Activated T-cell treated with anti-CD3 and anti-CD28 coated beads for 48 hours (primary cell): ENCODE data around the gene NR2F6.

Experiments used
- DNase-seq: peaks from one replicate; pipeline ENCODE4 v3.0.0-alpha.2; 2020; ENCODE audit warnings: low read depth

Gene NR2F6

DNA sequence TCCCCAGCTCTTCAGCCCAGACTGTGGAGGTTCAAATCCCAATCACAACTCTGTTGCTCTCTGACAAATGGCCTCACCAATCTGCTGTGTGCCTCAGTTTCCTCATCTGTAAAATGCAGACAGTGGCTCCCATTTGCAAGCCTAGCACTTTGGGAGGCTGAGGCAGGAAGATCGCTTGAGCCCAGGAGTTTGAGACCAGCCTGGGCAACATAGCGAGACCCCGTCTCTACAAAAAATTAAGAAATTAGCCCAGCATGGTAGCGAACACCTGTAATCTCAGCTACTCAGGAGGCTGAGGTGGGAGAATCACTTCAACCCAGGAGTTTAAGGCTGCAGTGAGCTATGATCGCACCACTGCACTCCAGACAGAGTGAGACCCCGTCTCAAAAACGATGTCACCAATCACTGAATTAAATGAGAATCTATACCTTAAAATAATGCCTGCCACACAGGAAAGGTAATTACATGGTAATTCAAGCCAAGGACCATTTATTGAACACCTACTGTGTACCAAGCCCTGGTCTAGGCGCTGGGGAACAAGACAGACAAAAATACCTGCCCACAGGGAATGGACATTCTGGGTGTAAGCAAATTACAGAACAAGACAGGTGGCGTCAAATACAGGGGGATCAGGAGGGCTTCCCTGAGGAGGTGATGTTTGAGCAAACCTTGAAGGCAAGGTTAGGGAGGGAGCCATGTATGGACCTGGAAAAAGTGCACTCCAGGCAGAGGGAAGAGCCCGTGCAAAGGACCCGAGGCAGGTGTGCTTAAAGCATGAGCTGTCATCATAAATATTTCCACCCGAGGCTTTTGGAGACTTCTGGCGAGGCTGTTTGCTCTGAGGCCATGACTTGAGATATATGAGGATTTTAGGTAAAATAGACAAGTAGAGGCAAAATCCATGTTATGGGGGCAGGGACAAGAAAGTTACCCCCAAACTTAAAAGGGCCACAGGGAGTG, 7.7 kb downstream of the NR2F6 start:
- DNase-seq = no peak

DNA sequence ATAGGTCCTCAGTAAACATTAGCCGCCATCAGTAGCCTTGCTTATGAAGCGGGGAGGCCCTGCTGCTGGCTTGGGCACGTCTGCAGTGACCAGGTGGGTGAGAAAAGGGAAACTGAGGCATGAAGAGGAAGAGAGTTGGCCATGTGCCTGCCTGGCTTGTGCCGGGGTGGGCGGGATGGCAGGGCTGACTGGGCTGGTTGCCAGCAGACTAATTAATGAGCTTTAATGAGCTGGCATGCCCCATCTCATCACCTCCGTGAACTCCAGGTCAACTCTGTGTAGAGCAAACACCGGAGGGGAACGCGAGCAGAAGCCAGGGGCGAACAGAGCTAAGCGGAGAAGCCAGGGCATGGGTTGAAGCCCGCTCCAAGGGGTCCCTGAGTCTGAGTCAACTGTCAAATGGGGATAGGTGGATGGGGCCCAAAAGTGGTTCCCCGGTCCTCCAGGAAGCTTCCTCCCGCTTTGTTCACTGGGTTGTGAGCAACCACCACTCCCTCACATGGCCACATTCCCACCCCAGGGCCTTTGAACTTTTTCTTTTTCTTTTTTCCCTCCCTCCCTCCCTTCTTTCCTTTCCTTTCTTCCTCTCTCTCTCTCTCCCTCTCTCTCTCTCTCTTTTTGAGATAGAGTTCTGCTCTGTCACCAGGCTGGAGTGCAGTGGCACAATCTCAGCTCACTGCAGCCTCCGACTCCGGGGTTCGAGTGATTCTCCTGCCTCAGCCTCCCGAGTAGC, 8.7 kb downstream of the NR2F6 start:
- DNase-seq = no peak

DNA sequence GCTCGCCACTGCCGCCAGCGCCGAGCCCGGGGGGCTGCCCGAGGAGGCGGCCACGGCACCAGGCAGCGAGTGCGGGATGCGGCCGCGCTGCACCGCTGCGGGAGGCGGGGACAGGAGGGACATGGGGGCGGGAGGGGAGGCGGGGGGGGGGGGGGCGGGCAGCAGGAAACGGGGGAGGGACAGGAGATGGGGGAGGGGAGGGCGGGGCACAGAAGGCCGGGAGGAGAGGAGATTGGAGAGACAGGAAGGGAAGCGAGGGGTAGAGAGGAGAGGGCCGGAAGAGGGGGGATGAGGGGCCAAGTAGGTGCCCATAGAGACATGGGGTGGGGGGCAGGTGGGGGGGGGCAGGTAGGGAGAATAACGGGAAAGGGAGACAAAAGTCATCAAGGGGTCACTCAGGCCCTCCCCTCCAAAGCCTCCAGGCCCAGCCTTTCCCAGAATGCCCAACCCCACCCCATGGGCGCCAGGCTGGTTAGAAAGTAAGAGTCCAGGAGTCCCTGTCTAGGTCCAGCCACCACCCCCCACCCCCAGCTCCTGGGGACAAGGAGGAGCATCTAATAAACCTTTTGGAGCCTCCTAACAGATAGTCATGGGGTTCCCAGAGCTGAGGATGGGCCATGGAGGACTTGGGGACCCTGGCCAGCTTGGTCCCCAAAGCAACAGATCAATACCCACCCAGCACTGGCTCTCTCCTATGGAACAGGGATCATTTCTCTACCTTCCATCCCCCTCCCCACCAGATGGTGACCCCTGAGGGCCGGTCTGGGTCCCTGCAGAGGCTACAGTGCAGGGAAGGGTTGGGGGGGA, 9.5 kb downstream of the NR2F6 start:
- DNase-seq = no peak

DNA sequence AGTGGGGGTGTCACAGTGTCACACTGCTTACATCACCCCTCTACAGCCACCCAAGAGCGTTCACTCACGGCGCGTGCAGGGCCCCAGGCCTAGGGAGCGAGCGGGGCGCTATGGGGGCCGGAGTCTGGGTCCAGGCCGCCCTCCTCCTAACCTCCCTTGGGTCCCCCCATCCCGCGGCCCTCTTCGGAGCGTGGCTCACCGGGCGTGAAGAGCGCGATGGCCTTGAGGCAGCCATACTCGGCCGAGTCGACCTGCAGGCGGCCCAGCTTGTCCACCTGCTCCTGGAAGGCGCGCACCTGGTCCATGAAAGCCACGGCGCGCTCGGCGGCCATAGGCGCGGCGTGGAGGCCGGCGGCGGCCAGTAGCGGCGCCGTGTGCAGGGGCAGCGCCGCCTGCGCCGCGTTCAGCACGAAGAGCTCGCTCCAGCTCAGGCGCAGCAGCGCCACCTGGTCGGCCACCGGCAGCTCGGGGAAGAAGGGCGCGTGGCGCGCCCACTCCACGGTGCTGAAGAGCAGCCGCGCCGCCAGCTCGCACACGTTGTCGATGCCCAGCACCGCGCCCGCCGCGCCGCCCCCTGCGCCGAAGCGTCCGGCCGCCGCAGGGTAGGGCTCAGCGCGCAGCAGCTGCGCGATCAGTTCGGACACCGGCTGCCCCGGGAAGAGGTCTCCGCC, 10.3 kb downstream of the NR2F6 start:
- DNase-seq = peak; percentile 69

DNA sequence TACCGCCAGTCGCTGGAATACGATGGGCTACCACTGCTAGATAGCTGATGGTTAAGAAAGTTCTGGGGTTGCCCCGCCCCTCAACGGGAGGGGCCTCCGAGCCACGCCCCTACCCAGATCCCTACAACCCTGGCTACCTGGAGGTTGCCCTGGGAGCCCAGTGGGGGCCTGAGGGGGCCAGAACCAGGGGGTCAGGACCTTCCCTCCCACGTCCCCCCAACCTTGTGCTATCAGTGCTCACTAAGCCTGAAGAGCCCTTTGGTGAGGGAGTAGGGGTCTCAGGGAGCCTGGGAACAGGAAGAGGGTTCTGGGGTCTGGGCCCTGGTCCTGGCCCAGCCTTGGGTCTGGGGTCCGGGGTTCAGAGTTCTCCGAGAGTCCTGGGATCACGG, 10.8 kb downstream of the NR2F6 start:
- DNase-seq = peak; percentile 64

DNA sequence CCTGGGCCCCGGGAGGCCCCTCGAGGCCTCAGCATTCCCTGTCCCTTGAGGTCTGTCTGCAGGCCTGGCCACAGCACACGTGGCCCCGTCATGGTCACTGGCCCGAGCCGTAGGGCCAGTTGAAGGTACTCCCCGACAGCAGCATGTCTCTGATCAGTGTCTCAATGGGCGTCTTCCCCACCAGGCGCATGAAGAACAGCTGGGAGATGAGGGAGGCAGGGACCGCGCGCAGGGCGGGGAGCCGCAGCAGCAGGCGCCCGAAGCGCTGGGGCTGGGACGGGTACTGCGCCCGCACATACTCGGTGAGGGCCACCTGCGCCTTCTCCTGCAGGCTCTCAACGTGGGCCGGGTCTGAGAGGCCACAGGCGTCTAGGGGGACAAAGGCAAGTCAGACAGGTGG, 13.5 kb downstream of the NR2F6 start:
- DNase-seq = no peak

DNA sequence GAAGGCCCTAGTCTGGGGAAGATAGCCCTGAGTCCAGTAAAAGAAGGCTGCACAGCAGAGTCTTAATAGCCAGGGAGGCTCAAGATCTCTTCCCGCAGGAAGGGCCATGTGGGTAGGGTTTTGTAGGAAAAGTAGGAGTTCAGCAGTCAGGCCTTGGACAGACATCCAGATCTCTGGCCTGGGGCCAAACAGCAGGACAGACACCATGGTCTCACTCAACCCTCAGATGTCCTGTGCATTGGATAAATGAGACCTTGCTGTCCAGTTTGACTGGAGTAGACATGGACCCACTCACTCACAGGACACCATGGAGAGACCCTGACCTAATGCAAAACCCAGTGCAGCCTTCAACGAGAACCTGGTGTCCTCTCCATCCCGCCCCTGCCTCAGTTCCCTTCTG, 15.8 kb downstream of the NR2F6 start:
- no peak for DNase-seq

DNA sequence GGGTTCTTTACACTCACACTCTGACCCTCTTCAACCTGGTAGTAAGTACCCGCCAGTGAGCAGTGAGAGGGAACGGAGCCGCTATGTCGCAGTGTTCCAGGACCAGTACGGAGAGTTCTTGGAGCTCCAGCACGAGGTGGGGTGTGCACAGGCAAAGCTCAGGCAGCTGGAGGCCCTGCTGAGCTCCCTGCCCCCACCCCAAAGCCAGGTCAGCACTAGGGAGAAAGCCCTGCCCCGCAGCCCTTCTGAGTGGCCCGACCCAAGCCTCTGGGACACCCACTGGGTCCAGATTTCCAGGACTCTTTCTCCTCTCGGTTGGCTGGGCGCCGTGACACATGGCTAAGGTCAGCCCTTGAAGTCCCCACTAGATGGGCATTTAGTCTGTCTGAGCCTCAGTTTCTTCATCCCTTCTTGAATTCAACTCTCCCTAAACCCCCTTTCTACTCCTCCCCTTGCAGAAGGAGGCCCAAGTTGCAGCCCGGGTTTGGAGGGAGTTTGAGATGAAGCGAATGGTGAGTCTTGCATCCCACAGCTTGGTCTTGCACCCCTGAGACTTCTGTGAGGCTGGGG, 17.8 kb downstream of the NR2F6 start:
- DNase-seq = no peak

DNA sequence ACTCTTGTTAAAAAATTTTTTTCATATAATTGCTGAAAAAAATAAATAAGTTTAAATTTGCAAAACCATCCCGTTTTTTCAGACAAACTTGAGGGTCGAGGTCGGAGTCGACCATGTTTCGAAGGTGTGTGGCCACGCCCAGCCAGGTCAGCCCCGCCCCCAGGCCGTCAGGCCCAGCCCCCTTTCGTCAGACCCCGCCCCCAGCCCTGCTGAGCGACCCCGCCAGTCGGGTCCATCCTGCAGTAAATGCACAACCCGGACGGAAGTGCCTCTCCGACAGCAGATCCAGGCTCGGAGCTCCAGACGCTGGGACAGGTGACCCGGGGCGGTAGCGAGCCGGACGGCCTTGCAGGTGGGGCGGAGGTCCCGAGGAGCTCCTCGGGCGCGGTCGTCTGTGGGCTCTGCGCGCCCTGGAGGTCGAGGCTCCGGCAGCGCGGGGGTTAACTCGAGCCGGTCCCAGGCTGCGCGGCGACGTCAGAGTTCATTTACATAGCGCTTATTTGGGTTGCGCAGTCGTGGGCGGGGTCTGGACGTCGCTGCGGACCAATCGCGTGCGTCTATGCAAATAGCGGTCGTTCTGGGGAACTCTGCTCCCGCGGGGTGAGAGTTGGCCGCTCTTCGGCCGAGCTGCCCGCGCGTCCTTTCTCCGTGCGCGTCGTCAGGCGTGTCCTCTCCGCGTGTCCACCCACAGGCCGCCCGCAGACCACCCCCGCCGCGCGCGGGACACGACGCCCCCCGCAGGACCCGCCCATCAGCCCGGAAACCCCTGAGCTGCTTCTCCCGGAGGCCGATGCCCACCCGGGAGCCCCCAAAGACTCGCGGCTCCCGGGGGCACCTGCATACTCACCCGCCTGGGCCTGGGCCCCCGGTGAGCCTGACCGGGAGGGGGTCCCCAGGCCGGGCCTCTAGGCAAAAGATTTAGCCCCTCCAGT, 19.5 kb downstream of the NR2F6 start, which contains the start of gene OCEL1:
Gene OCEL1 (plus strand): TSS at position 225 of the 932 bp plus-strand sequence. CDS start 22 bp downstream, at position 247.
- peak; percentile 94 for DNase-seq

DNA sequence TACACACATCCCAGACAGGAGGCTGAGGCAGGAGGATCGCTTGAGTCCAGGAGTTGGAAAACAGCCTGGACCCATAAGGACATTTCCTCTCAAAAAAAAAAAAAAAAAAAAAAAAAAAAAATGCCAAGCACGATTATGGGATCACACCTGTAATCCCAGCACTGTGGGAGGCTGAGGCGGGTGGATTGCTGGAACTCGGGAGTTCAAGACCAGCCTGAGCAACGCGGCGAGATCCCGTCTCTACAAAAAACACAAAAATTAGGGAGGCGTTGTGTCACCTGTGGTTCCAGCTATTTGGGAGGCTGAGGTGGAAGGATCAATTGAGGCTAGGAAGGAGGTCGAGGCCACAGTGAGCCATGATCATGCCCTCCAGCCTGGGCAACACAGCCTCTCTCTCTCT, 20.7 kb downstream of the NR2F6 start:
- DNase-seq = no peak

DNA sequence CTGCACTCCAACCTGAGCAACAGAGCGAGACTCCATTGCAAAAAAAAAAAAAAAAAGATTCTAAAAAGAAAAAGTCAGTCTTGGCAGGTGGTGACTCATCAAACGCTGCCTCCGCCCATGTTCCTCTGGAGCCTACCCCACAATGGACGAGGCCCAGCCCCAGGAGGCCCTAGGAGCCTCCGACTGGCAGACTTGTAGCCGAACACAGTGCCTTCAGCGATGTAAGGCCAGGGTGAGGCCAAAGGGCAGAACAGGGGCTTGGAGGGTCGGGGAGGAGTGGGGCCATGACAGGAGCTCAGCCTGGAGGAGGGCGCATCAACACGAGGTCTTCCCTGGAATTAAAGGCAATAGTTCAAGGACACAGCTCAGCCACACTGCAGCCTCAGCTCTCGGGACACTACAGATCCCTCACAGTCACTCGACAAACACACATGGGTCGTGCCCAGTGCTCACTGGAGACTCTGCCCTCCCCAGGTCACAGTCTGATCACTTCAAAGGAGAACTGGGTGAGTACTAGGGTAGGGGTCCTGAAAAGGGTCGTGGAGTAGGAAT, 25.4 kb downstream of the NR2F6 start:
- DNase-seq = no peak

DNA sequence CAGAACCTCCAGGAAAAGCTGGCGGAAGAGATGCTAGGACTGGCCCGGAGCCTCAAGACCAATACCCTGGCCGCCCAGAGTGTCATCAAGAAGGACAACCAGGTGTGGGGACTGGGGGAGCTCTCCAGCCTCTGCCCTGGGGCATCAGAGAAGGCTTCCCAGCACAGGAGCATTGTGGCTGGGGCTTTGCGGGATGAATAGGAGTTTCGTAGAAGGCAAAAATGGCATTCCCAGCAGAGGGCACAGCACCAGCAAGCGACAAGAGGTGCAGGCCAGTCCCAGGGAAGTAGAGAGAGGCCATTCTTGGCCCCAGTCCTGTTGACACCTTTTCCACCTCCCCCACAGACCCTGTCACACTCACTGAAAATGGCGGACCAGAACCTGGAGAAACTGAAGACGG, 26.4 kb downstream of the NR2F6 start:
- no peak for DNase-seq

DNA sequence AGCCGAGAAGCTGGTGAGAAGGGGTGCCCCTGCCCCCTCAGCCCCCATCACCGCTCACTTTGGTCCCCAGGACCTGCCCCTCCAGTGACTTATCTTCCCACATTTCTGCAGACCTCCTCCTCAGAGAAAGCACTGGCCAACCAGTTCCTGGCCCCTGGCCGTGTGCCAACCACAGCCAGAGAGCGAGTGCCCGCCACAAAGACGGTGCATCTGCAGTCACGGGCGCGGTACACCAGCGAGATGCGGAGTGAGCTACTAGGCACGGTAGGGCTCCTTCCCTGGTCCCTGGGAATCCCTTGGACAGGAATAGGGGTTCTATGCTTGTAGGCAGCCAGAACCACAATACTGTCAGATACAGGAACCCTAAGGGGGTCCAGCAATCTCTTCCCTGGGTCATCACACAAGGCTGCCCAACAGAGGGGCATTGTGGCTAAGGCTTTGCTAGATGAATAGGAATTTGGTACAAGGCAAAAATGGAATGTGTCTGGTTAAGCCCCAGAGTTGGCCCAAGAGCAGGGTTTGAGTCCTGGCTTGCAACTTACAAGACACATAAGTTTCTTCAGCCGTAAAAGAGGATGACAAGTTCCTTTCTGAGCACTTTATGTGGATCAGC, 29.6 kb downstream of the NR2F6 start:
- no peak for DNase-seq

DNA sequence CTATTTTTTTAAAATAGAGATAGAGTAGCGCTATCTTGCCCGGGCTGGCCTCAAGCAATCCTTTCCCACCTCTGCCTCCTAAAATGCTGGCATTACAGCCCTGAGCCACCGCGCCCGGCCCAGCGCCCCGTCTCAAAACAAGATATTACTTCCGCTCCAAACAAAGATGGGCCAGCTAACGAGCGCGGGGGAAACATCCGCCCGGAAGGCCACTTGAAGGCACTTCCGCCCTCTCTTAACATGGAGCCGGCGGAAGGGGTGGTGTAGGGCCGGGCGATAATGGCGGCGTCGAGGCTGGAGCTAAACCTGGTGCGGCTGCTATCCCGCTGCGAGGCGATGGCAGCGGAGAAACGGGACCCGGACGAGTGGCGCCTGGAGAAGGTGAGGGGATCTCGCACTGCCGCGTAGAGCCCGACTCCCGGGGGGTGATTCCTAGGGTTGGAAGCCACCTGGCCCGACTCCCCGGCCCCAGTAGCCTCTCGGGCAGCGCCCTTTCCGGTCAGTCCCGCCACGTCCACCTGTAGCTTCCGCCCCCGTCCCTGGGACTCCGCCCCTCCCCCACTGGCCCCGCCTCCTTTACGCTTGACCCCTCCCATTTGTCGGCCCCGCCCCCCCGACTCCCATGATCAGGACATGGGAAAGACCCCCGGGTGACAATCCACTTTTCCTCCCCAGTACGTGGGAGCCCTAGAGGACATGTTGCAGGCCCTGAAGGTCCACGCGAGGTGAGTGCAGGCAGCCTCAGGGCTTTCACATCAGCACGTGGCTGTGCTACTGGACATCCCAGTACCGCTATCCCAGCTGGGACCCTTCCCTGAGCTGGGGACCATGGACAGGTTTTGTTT, 30.4 kb downstream of the NR2F6 start, which contains the start of gene USE1:
Gene USE1 (plus strand): TSS at position 231 of the 845 bp plus-strand sequence. CDS start 49 bp downstream, at position 280.
- peak; percentile 79 for DNase-seq

DNA sequence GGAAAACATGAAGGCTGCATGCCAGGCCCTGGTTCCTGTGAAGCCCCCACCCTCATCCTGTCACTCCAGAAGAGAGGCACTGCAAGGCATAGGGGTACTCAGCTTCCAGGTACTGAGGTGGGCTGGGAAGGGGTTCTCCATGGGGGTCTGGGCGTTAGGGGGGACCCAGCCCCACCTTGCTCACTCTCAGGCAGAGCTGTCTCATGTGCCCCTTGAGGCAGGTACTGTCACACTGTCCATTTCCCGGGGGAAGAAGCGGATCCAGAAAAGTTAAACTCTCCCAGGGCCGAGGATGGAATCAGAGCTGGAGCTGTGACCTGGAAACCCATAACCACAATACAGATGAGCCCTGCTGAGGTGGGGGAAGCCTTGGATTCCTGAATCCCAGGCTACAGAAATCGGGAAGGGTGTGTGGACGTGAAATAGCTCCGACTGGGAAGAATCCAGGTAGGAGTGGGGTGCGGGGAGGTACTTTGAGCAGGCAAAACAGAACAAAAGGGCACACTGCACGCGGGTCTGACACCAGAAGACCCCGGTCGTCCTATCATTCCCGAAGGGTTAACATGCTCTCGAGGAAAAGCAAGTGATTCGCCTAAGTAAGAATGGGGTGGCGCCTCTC, 31.1 kb downstream of the NR2F6 start:
- no peak for DNase-seq

DNA sequence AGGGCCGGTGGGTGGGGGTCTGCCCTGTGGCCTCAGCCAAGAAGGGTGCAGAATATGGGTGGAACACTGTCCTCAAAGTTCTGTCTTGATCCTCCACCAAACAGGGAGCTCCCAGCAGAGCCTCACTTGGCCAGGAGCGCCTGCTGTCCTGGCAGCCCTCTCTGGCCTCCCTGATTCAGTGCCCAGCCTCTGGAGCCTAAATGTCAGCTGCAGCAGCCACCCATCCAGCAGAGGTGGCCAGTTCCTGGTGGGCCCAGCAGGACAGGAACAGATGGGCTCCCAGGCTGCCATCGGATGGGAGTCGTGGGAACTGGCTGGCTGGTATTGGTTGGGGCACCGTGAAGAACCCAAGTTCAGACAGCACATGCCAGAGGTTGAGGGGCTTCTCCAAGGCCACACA, 32.4 kb downstream of the NR2F6 start:
- DNase-seq = no peak

DNA sequence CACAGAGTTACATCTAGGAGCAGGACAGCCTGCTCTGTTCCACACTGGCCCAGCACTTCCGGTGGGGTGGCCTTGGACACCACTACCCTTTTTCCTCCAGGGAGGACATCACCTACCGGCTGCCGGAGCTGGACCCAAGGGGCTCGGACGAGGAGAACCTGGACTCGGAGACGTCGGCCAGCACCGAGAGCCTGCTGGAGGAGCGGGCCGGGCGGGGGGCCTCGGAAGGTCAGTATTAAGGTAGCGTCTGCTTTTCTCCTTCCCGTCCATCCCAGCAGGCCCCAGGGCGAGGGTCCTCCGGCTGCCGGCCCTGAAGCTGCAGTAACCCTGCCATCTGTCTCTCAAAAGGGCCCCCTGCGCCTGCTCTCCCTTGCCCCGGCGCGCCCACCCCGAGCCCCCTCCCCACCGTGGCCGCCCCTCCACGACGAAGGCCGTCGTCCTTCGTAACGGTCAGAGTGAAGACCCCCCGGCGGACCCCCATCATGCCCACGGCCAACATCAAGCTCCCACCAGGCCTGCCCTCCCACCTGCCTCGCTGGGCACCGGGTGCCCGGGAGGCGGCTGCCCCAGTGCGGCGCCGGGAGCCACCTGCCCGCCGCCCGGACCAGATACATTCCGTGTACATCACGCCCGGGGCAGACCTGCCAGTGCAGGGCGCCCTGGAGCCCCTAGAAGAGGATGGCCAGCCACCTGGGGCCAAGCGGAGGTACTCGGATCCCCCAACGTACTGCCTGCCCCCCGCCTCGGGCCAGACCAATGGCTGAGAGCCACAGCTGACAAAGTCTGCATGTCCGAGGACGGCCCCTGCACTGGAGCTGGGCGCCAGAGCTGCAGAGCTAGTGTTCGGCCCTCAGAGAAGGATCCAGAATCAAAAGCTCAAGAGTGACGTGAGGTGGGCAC, 33.9 kb downstream of the NR2F6 start:
- no peak for DNase-seq
